H9 (cell line): ENCODE measurements around the gene PNRC2. TPM values are rescaled to one million over a fixed set of nuclear protein-coding genes. Genes with fewer than 3 reads are reported as not detected.
A peak's percentile ranks its signal among the peaks of the same experiment; 100 is the strongest.

Experiments
- DNase-seq: peaks from one replicate; pipeline ENCODE4 v3.0.0-alpha.2; 2017
- H2AFZ ChIP-seq: one replicate; pipeline ENCODE4 v1.6.1; 2013; ENCODE audit warnings: mild to moderate bottlenecking, low read length, control low read depth, moderate library complexity
- H2AK5ac ChIP-seq: 2 replicates; pipeline ENCODE4 v1.6.1; 2013; ENCODE audit warnings: low read length, control low read depth, mixed read lengths; ENCODE audit not compliant: insufficient read length
- H2BK120ac ChIP-seq: one replicate; pipeline ENCODE4 v1.6.1; 2013; ENCODE audit warnings: low read depth, mild to moderate bottlenecking, low read length, control low read depth, inconsistent platforms; ENCODE audit not compliant: poor library complexity, severe bottlenecking
- H2BK12ac ChIP-seq: 2 replicates; pipeline ENCODE4 v1.6.1; 2013; ENCODE audit warnings: low read length, control low read depth, mixed read lengths, low read depth; ENCODE audit not compliant: insufficient read length
- H2BK15ac ChIP-seq: 2 replicates; pipeline ENCODE4 v1.6.1; 2013; ENCODE audit warnings: low read depth, low read length, control low read depth
- H2BK20ac ChIP-seq: one replicate; pipeline ENCODE4 v1.6.1; 2013; ENCODE audit warnings: low read depth, mild to moderate bottlenecking, low read length, control low read depth, inconsistent platforms; ENCODE audit not compliant: poor library complexity, severe bottlenecking
- H2BK5ac ChIP-seq: 2 replicates; pipeline ENCODE4 v1.6.1; 2013; ENCODE audit warnings: low read length, control low read depth, mixed read lengths; ENCODE audit not compliant: insufficient read length
- H3K14ac ChIP-seq: 2 replicates; pipeline ENCODE4 v1.6.1; 2013; ENCODE audit warnings: low read length, control low read depth; ENCODE audit not compliant: insufficient read depth
- H3K18ac ChIP-seq: 2 replicates; pipeline ENCODE4 v1.6.1; 2013; ENCODE audit warnings: low read depth, mild to moderate bottlenecking, mixed read lengths, low read length, control low read depth; ENCODE audit not compliant: insufficient read length
- H3K23ac ChIP-seq: 2 replicates; pipeline ENCODE4 v1.6.1; 2013; ENCODE audit warnings: low read length, control low read depth, mixed read lengths, low read depth; ENCODE audit not compliant: insufficient read length
- H3K23me2 ChIP-seq: 2 replicates; pipeline ENCODE4 v1.6.1; 2013; ENCODE audit warnings: low read depth, mild to moderate bottlenecking, mixed read lengths, low read length, control low read depth; ENCODE audit not compliant: insufficient read length, poor library complexity, severe bottlenecking
- H3K27ac ChIP-seq: 2 replicates; pipeline ENCODE4 v1.5.1; 2013; ENCODE audit warnings: low read length, control low read depth, mixed read lengths, low read depth; ENCODE audit not compliant: insufficient read length
- H3K27me3 ChIP-seq: 2 replicates; pipeline ENCODE4 v1.6.1; 2013; ENCODE audit warnings: low read length, control low read depth, inconsistent platforms; ENCODE audit not compliant: insufficient read depth
- H3K4ac ChIP-seq: 2 replicates; pipeline ENCODE4 v1.6.1; 2013; ENCODE audit warnings: low read depth, mild to moderate bottlenecking, control low read depth, inconsistent platforms, low read length, moderate library complexity
- H3K4me1 ChIP-seq: 2 replicates; pipeline ENCODE4 v1.6.1; 2013; ENCODE audit warnings: low read length, control low read depth, inconsistent platforms; ENCODE audit not compliant: insufficient read depth
- H3K4me2 ChIP-seq: 2 replicates; pipeline ENCODE4 v1.6.1; 2013; ENCODE audit warnings: low read length, control low read depth, mixed read lengths; ENCODE audit not compliant: insufficient read length, insufficient read depth
- H3K56ac ChIP-seq: 2 replicates; pipeline ENCODE4 v1.6.1; 2013; ENCODE audit warnings: low read depth, mild to moderate bottlenecking, mixed read lengths, low read length, control low read depth; ENCODE audit not compliant: insufficient read length
- H3K79me1 ChIP-seq: 2 replicates; pipeline ENCODE4 v1.6.1; 2013; ENCODE audit warnings: low read depth, mild to moderate bottlenecking, moderate library complexity, low read length, control low read depth, inconsistent platforms; ENCODE audit not compliant: insufficient read depth, poor library complexity, severe bottlenecking
- H3K79me2 ChIP-seq: 2 replicates; pipeline ENCODE4 v1.6.1; 2013; ENCODE audit warnings: low read length, control low read depth, inconsistent platforms; ENCODE audit not compliant: insufficient read depth
- H3K9ac ChIP-seq: 2 replicates; pipeline ENCODE4 v1.6.1; 2013; ENCODE audit warnings: low read length, control low read depth, mixed read lengths; ENCODE audit not compliant: insufficient read length; ENCODE audit errors: extremely low read depth
- H3K9me3 ChIP-seq: one replicate; pipeline ENCODE4 v1.6.1; 2013; ENCODE audit warnings: low read depth, low read length, inconsistent platforms; ENCODE audit not compliant: control insufficient read depth
- H3T11ph ChIP-seq: one replicate; pipeline ENCODE4 v1.6.1; 2013; ENCODE audit warnings: mild to moderate bottlenecking, low read length, control low read depth, inconsistent platforms
- H4K20me1 ChIP-seq: one replicate; pipeline ENCODE4 v1.6.1; 2013; ENCODE audit not compliant: control insufficient read depth, insufficient read length, insufficient read depth
- H4K5ac ChIP-seq: 2 replicates; pipeline ENCODE4 v1.6.1; 2013; ENCODE audit warnings: low read depth, mild to moderate bottlenecking, mixed read lengths, low read length, control low read depth; ENCODE audit not compliant: insufficient read length
- H4K8ac ChIP-seq: replicated peaks from 2 replicates; pipeline ENCODE4 v1.6.1; 2013; ENCODE audit warnings: low read length, control low read depth, mixed read lengths, low read depth; ENCODE audit not compliant: insufficient read length
- H4K91ac ChIP-seq: 2 replicates; pipeline ENCODE4 v1.6.1; 2013; ENCODE audit warnings: low read depth, mild to moderate bottlenecking, moderate library complexity, mixed read lengths, low read length, control low read depth; ENCODE audit not compliant: insufficient read length
- H3K27ac Mint-ChIP-seq, 3 experiments: 2 replicates in 2 of 3; 3 replicates in 1 of 3; pipeline ENCODE4 v1.8.0; 2020 to 2021; ENCODE audit warnings: mixed read lengths in 3 of 3, mild to moderate bottlenecking in 1 of 3, moderate library complexity in 1 of 3
- H3K27me3 Mint-ChIP-seq: 2 replicates; pipeline ENCODE4 v1.8.0; 2021; ENCODE audit warnings: low read depth, mild to moderate bottlenecking, moderate library complexity, mixed read lengths
- H3K36me3 Mint-ChIP-seq, 3 experiments: 2 replicates in 2 of 3; 3 replicates in 1 of 3; pipeline ENCODE4 v1.8.0; 2020 to 2021; ENCODE audit warnings: low read depth in 3 of 3, mixed read lengths in 3 of 3; ENCODE audit not compliant: insufficient read depth in 1 of 3
- H3K4me1 Mint-ChIP-seq, 2 experiments: 2 replicates each; pipeline ENCODE4 v1.8.0; 2020; ENCODE audit warnings: mixed read lengths in 2 of 2
- H3K4me3 Mint-ChIP-seq, 2 experiments: 2 replicates in 1 of 2; 3 replicates in 1 of 2; pipeline ENCODE4 v1.8.0; 2020 to 2021; ENCODE audit warnings: mild to moderate bottlenecking in 2 of 2, mixed read lengths in 2 of 2, moderate library complexity in 1 of 2
- H3K9me3 Mint-ChIP-seq, 2 experiments: 2 replicates in 1 of 2; 3 replicates in 1 of 2; pipeline ENCODE4 v1.8.0; 2020; ENCODE audit warnings: mild to moderate bottlenecking in 2 of 2, mixed read lengths in 2 of 2, moderate library complexity in 1 of 2
- WGBS: extraction: QIAGEN DNeasy Blood & Tissue Kit; methylation state at CpG from one replicate; pipeline ENCODE4 v1.1.7; 2013; ENCODE audit warnings: missing lambda C conversion rate, low lambda C conversion rate, mixed read lengths; ENCODE audit not compliant: insufficient read length; ENCODE audit errors: extremely low coverage; 5-methylcytosine and 5-hydroxymethylcytosine counted together
- total RNA-seq: library from RNA; stranded (reverse); gene quantifications from 2 replicates; pipeline ENCODE4 v1.2.1, GENCODE V29; 2021
- TF ChIP-seq, protein P1 (sequence below): fragments of 200-600 bp; sonication (generic); conservative IDR thresholded peaks from 3 replicates; pipeline ENCODE4 v1.8.0; 2021; ENCODE audit warnings: antibody characterized with exemption, mild to moderate bottlenecking

Gene PNRC2
- total RNA-seq, 1 experiment from 2014 or later, result 87.6 TPM

GRCh38 chr1:23997812-23998211 lies 38.2 kb downstream of the PNRC2 start:
- Mint-ChIP-seq H3K4me3 (no peak overlapping the region), H3K9me3 (peaks cover 5% of the 10 kb centered on the region in 2 experiments; a peak in 4 of 5 replicates), H3K27me3 (no peaks in the 10 kb centered on the region), H3K36me3 (peaks cover 2 to 6% (median 4%) of the 10 kb centered on the region in 3 experiments; a peak in 3 of 7 replicates), H3K27ac (peak overlapping the region in 1 of 3 experiments; percentile 43; a peak in 1 of 7 replicates), H3K4me1 (peaks cover 27 to 40% of the 10 kb centered on the region in 2 experiments)
- Histone ChIP-seq H3K79me1 (no peaks in the 10 kb centered on the region), H3K56ac (no peak overlapping the region), H3K18ac (no peak overlapping the region), H3K14ac (no peak overlapping the region), H3K9ac (no peak overlapping the region), H3K9me3 (no peaks in the 10 kb centered on the region), H2AFZ (no peak overlapping the region), H4K91ac (no peak overlapping the region), H2AK5ac (no peak overlapping the region), H3K4me2 (no peak overlapping the region), H2BK12ac (no peak overlapping the region), H3K23me2 (no peaks in the 10 kb centered on the region), H4K20me1 (no peaks in the 10 kb centered on the region), H3K27ac (no peak overlapping the region), H3K23ac (no peak overlapping the region), H2BK20ac (no peak overlapping the region), H3K4ac (no peak overlapping the region), H2BK15ac (no peak overlapping the region), H2BK120ac (no peak overlapping the region), H3K27me3 (no peaks in the 10 kb centered on the region), H4K8ac (no peak overlapping the region), H4K5ac (no peak overlapping the region), H3K79me2 (no peaks in the 10 kb centered on the region), H2BK5ac (no peak overlapping the region), H3K4me1 (no peaks in the 10 kb centered on the region; the same call in 1 of the 2 replicates), H3T11ph (no peak overlapping the region)
- WGBS, result no CpG with 5 or more reads among the region's 1 CpG
- TF ChIP-seq, protein P1, sequence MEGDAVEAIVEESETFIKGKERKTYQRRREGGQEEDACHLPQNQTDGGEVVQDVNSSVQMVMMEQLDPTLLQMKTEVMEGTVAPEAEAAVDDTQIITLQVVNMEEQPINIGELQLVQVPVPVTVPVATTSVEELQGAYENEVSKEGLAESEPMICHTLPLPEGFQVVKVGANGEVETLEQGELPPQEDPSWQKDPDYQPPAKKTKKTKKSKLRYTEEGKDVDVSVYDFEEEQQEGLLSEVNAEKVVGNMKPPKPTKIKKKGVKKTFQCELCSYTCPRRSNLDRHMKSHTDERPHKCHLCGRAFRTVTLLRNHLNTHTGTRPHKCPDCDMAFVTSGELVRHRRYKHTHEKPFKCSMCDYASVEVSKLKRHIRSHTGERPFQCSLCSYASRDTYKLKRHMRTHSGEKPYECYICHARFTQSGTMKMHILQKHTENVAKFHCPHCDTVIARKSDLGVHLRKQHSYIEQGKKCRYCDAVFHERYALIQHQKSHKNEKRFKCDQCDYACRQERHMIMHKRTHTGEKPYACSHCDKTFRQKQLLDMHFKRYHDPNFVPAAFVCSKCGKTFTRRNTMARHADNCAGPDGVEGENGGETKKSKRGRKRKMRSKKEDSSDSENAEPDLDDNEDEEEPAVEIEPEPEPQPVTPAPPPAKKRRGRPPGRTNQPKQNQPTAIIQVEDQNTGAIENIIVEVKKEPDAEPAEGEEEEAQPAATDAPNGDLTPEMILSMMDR, result no peak
- no peak for DNase-seq
